Smooth muscle cell (in vitro differentiated cells): Measurements from ENCODE around the gene PKHD1. TPM values are rescaled to one million over a fixed set of nuclear protein-coding genes. Genes with fewer than 3 reads are reported as not detected.

Experiments
- DNase-seq: peaks from one replicate; lab custom pipeline; 2025; ENCODE audit not compliant: unreplicated experiment; lab: John Stamatoyannopoulos, UW
- H2AFZ ChIP-seq: fragments of 200-600 bp; sonication (generic); 2 replicates; pipeline ENCODE4 v1.6.0; 2016; ENCODE audit warnings: antibody characterized with exemption, low read depth, mild to moderate bottlenecking
- H3F3A ChIP-seq: fragments of 200-600 bp; sonication (generic); 2 replicates; pipeline ENCODE4 v1.6.0; 2017; ENCODE audit warnings: antibody characterized with exemption, low read depth
- H3K27ac ChIP-seq: fragments of 200-600 bp; sonication (generic); 2 replicates; pipeline ENCODE4 v1.5.1; 2016; ENCODE audit warnings: low read depth, mild to moderate bottlenecking
- H3K27me3 ChIP-seq: fragments of 200-600 bp; sonication (generic); 2 replicates; pipeline ENCODE4 v1.6.1; 2016; ENCODE audit warnings: low read depth, mild to moderate bottlenecking
- H3K36me3 ChIP-seq: fragments of 200-600 bp; sonication (generic); 2 replicates; pipeline ENCODE4 v1.5.1; 2016; ENCODE audit warnings: low read depth
- H3K4me1 ChIP-seq: fragments of 200-600 bp; sonication (generic); 2 replicates; pipeline ENCODE4 v1.5.1; 2016; ENCODE audit warnings: low read depth
- H3K4me2 ChIP-seq: fragments of 200-600 bp; sonication (generic); 2 replicates; pipeline ENCODE4 v1.6.0; 2016; ENCODE audit warnings: mild to moderate bottlenecking
- H3K4me3 ChIP-seq: fragments of 200-600 bp; sonication (generic); 2 replicates; pipeline ENCODE4 v1.5.1; 2016; ENCODE audit warnings: mild to moderate bottlenecking
- H3K79me2 ChIP-seq: fragments of 200-600 bp; sonication (generic); 2 replicates; pipeline ENCODE4 v1.6.0; 2016; ENCODE audit warnings: low read depth, mild to moderate bottlenecking
- H3K9ac ChIP-seq: fragments of 200-600 bp; sonication (generic); 2 replicates; pipeline ENCODE4 v1.6.0; 2016; ENCODE audit warnings: low read depth
- H3K9me3 ChIP-seq: fragments of 200-600 bp; sonication (generic); replicated peaks from 2 replicates; pipeline ENCODE4 v1.5.1; 2016; ENCODE audit warnings: low read depth
- H4K20me1 ChIP-seq: fragments of 200-600 bp; sonication (generic); 2 replicates; pipeline ENCODE4 v1.6.0; 2016; ENCODE audit warnings: low read depth
- CTCF ChIP-seq: fragments of 200-600 bp; sonication (generic); IDR thresholded peaks from 2 replicates; pipeline ENCODE4 v1.5.1; 2017; ENCODE audit warnings: borderline replicate concordance, mild to moderate bottlenecking, antibody characterized with exemption; ENCODE audit not compliant: insufficient read depth, poor library complexity, severe bottlenecking
- WGBS: methylation state at CpG from one replicate; pipeline ENCODE4 v1.1.7; 2016; ENCODE audit warnings: low lambda C conversion rate; 5-methylcytosine and 5-hydroxymethylcytosine counted together
- polyA plus RNA-seq: library from polyadenylated mRNA; unstranded; fragments of >200 nt; fragmentation: Nextera tagmentation; extraction: Ambion mirVana; gene quantifications from 2 replicates; pipeline ENCODE4 v1.2.1, GENCODE V29; 2016
- total RNA-seq: library from RNA; depleted of rRNA; stranded (reverse); fragments of >200 nt; gene quantifications from 2 replicates; pipeline ENCODE4 v1.2.3, GENCODE V29; 2014

Gene PKHD1
- total and polyA plus RNA-seq, 2 experiments from 2014 or later: not detected

GRCh38 chr6:51675020-51675921, 412.1 kb downstream of the PKHD1 start:
- Histone ChIP-seq H3K9me3 (no peaks in the 10 kb centered on the region), H3K79me2 (no peaks in the 10 kb centered on the region)

DNA sequence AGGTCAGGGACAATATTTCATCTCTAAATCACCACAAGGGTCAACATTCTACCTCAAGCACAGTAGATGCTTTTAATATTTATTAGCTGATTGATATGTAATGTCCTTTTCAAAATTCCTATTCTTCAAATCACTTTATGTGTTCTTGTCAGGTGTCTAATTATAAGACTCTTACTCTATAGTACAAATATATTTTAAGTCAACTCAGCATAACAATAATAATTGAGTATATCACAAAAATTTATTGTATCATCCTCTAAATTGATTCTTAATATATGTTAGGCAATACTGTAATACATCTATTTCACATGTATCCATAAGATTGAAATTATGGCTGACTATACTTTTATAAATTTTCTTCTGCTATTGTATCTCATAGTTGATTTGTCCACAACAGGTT, 423.9 kb downstream of the PKHD1 start:
- H3K27me3 ChIP-seq: no peaks in the 10 kb centered on the region

More at GRCh38 chr6:51675020-51675921, 412.1 kb downstream of the PKHD1 start:
- Histone ChIP-seq H3K27ac (no peak overlapping the region), H2AFZ (no peak overlapping the region), H3K9ac (no peak overlapping the region), H3K4me1 (no peaks in the 10 kb centered on the region), H3K36me3 (no peaks in the 10 kb centered on the region), H3K4me2 (no peak overlapping the region), H4K20me1 (no peaks in the 10 kb centered on the region), H3K27me3 (no peaks in the 10 kb centered on the region), H3F3A (no peaks in the 10 kb centered on the region), H3K4me3 (no peak overlapping the region)
- 88% methylated on average over 9 of the region's 9 CpGs for WGBS
- no peak for DNase-seq
- TF ChIP-seq CTCF: no peak

DNA sequence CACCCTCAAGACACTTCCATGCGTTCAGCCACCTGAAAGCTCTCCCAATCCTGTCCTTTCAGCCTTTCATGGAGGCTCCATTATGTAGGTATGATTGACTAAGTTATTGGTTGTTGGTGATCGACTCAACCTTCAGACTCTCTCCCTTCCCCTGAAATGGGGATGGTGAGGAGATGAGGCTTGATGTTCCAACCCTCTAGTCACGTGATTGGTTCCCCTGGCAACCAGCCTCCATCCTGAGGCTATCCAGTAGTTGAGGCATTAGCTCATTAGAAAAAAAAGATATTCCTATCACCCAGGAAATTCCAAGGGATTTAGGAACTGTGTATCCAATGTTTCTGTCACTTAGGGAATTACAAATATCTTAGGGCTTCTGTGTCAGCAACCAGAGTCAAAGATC, 426.6 kb downstream of the PKHD1 start:
- Histone ChIP-seq H3K4me3 (no peak overlapping the region), H3K79me2 (no peaks in the 10 kb centered on the region), H3K36me3 (no peaks in the 10 kb centered on the region), H2AFZ (no peak overlapping the region), H3F3A (no peaks in the 10 kb centered on the region), H3K27ac (no peak overlapping the region), H3K27me3 (no peaks in the 10 kb centered on the region), H3K9ac (no peak overlapping the region), H3K4me2 (no peak overlapping the region), H3K4me1 (no peaks in the 10 kb centered on the region), H3K9me3 (no peaks in the 10 kb centered on the region), H4K20me1 (no peaks in the 10 kb centered on the region)
- DNase-seq: no peak
- 86% methylated on average over 3 of the region's 3 CpGs for whole genome bisulfite sequencing
- TF ChIP-seq CTCF: no peak

More for the DNA sequence above, 423.9 kb downstream of the PKHD1 start:
- no peaks in the 10 kb centered on the region for H3K79me2 ChIP-seq
- no peak overlapping the region for H3K4me3 ChIP-seq
- no peak overlapping the region for H3K4me2 ChIP-seq
- DNase-seq: no peak
- H3K9ac ChIP-seq: no peak overlapping the region
- H3F3A ChIP-seq: no peaks in the 10 kb centered on the region
- no peak overlapping the region for H2AFZ ChIP-seq
- no peaks in the 10 kb centered on the region for H3K9me3 ChIP-seq
- H4K20me1 ChIP-seq: no peaks in the 10 kb centered on the region
- H3K27ac ChIP-seq: no peak overlapping the region
- no peak for TF ChIP-seq CTCF
- H3K4me1 ChIP-seq: no peaks in the 10 kb centered on the region
- H3K36me3 ChIP-seq: no peaks in the 10 kb centered on the region

DNA sequence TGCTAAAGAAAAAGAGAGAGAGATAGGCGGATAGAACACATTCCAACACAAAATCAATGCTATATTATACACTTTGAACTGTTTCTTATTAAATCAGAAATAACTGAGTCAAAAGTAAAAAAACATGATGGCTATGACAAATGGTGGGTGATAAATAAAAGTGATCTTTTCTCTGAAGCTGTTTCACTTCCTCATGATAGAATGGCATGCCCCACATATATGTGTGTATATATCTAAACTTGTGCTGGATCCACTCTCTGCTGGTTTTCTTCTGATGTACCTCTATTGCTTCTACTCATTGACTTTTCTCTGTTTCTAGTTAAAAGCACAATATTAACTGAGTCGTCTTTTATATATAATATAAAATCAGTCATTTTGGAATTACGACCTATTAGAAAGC, 429.9 kb downstream of the PKHD1 start:
- no peak overlapping the region for H3K9ac ChIP-seq
- H3K4me1 ChIP-seq: no peaks in the 10 kb centered on the region
- no peak for TF ChIP-seq CTCF
- H3K4me3 ChIP-seq: no peak overlapping the region
- DNase-seq: no peak
- H3K9me3 ChIP-seq: no peaks in the 10 kb centered on the region
- no peak overlapping the region for H3K4me2 ChIP-seq
- WGBS: 87% methylated on average over 3 of the region's 3 CpGs
- no peaks in the 10 kb centered on the region for H3K27me3 ChIP-seq
- H3K79me2 ChIP-seq: no peaks in the 10 kb centered on the region
- H3F3A ChIP-seq: no peaks in the 10 kb centered on the region
- no peaks in the 10 kb centered on the region for H4K20me1 ChIP-seq
- H3K36me3 ChIP-seq: no peaks in the 10 kb centered on the region
- H3K27ac ChIP-seq: no peak overlapping the region
- H2AFZ ChIP-seq: no peak overlapping the region
